RWPE2 (cell line): Measurements from ENCODE around the gene JTB.

ENCODE experiments used
- ATAC-seq: fragments of 200-7000 bp; cut with Tn5 transposase; 3 replicates; pipeline ENCODE4 v1.9.1; 2021; ENCODE audit warnings: low read depth
- DNase-seq: peaks from one replicate; pipeline ENCODE4 v3.0.0-alpha.2; 2020; ENCODE audit warnings: low spot score
- H3K27ac ChIP-seq: fragments of 450-650 bp; 2 replicates; pipeline ENCODE4 v1.5.1; 2017; ENCODE audit warnings: mild to moderate bottlenecking; ENCODE audit not compliant: poor library complexity, severe bottlenecking
- H3K27me3 ChIP-seq: fragments of 250-450 bp; sonication (Bioruptor Pico); 2 replicates; pipeline ENCODE4 v1.5.1; 2021; ENCODE audit warnings: mild to moderate bottlenecking, moderate library complexity; ENCODE audit not compliant: insufficient read depth, poor library complexity, severe bottlenecking
- H3K36me3 ChIP-seq: fragments of 250-450 bp; sonication (Bioruptor Pico); 2 replicates; pipeline ENCODE4 v1.5.1; 2020; ENCODE audit warnings: low read depth, mild to moderate bottlenecking, moderate library complexity
- H3K4me1 ChIP-seq: fragments of 250-450 bp; sonication (Bioruptor Pico); 2 replicates; pipeline ENCODE4 v1.5.1; 2021; ENCODE audit warnings: mild to moderate bottlenecking, moderate library complexity; ENCODE audit not compliant: insufficient read depth, poor library complexity, severe bottlenecking
- H3K4me3 ChIP-seq: fragments of 250-450 bp; sonication (Bioruptor Pico); 2 replicates; pipeline ENCODE4 v1.5.1; 2021; ENCODE audit warnings: mild to moderate bottlenecking, moderate library complexity; ENCODE audit not compliant: severe bottlenecking
- H3K9me3 ChIP-seq: fragments of 250-450 bp; sonication (Bioruptor Pico); 2 replicates; pipeline ENCODE4 v1.5.1; 2021; ENCODE audit warnings: mild to moderate bottlenecking, moderate library complexity; ENCODE audit not compliant: severe bottlenecking
- TF ChIP-seq, protein P1 (sequence below): fragments of 450-650 bp; IDR thresholded peaks from one replicate; pipeline ENCODE4 v1.5.1; 2017; ENCODE audit warnings: mild to moderate bottlenecking, moderate library complexity; ENCODE audit not compliant: poor library complexity, severe bottlenecking

JTB gene

GRCh38 chr1:153959454-153959853 is 18.0 kb downstream of the JTB start:
- no peaks in the 10 kb centered on the region for H3K9me3 ChIP-seq
- peaks cover 18% of the 10 kb centered on the region for H3K36me3 ChIP-seq
- H3K4me3 ChIP-seq = no peak overlapping the region
- H3K4me1 ChIP-seq = peaks cover 3% of the 10 kb centered on the region
- no peak for DNase-seq
- H3K27me3 ChIP-seq = no peaks in the 10 kb centered on the region
- ATAC-seq = no peak
- TF ChIP-seq, protein P1, sequence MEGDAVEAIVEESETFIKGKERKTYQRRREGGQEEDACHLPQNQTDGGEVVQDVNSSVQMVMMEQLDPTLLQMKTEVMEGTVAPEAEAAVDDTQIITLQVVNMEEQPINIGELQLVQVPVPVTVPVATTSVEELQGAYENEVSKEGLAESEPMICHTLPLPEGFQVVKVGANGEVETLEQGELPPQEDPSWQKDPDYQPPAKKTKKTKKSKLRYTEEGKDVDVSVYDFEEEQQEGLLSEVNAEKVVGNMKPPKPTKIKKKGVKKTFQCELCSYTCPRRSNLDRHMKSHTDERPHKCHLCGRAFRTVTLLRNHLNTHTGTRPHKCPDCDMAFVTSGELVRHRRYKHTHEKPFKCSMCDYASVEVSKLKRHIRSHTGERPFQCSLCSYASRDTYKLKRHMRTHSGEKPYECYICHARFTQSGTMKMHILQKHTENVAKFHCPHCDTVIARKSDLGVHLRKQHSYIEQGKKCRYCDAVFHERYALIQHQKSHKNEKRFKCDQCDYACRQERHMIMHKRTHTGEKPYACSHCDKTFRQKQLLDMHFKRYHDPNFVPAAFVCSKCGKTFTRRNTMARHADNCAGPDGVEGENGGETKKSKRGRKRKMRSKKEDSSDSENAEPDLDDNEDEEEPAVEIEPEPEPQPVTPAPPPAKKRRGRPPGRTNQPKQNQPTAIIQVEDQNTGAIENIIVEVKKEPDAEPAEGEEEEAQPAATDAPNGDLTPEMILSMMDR = no peak
- peak overlapping the region; percentile 66 for H3K27ac ChIP-seq

- peak overlapping the region; percentile 66 for H3K27ac ChIP-seq
- peaks cover 20% of the 10 kb centered on the region for H3K36me3 ChIP-seq
- H3K4me3 ChIP-seq = peak overlapping the region; percentile 79
- TF ChIP-seq, protein P1 = no peak
- no peaks in the 10 kb centered on the region for H3K9me3 ChIP-seq
- DNase-seq (no peak), ATAC-seq (no peak)
- no peaks in the 10 kb centered on the region for H3K27me3 ChIP-seq
- H3K4me1 ChIP-seq = peaks cover 3% of the 10 kb centered on the region
Observed at GRCh38 chr1:153958961-153959260, 18.6 kb downstream of the JTB start.

- Histone ChIP-seq H3K4me3 (peak within 1 kb of the TSS; percentile 79), H3K27ac (peak within 1 kb of the TSS; percentile 66), H3K27me3 (no peaks in the 10 kb centered on the region), H3K4me1 (peaks cover 3% of the 10 kb centered on the region), H3K9me3 (no peaks in the 10 kb centered on the region), H3K36me3 (peaks cover 26% of the 10 kb centered on the region)
- TF ChIP-seq, protein P1 = no peak
- ATAC-seq (peak; percentile 85), DNase-seq (peak; percentile 98)
Observed at GRCh38 chr1:153958111-153958960, 19.1 kb downstream of the JTB start, which contains the start of gene CRTC2. CRTC2 (minus strand) TSS chr1:153958612; CDS start chr1:153958497, 115 bp downstream.

DNA sequence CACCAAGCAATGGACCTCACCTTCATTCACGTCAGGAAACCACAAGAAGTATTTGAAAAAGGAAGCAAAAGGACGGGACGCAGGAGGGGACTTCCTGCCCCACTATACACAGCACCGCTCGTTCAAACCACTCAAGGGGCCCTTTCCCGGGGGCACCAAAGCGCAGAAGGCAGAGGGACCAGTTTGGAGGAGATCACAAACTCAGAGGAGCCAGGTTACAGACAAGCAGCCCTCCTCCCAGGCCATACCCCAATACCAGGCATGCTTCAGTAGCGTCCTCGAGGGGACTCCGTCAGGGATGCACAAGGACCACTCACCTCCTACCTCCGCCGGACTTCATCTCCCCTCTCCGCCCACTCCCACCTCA is 19.7 kb downstream of the JTB start:
- ATAC-seq = peak; percentile 3; the same call in 2 of the 3 replicates
- peaks cover 32% of the 10 kb centered on the region for H3K36me3 ChIP-seq
- no peak for DNase-seq
- no peaks in the 10 kb centered on the region for H3K9me3 ChIP-seq
- H3K4me3 ChIP-seq = peak overlapping the region; percentile 79
- TF ChIP-seq, protein P1 = no peak
- peaks cover 3% of the 10 kb centered on the region for H3K4me1 ChIP-seq
- H3K27me3 ChIP-seq = no peaks in the 10 kb centered on the region
- H3K27ac ChIP-seq = peak overlapping the region; percentile 66
